Activated B cell treated with CpG ODN at 0.5 μM for 24 hours (primary cell): ENCODE data around the gene ALDH3A2. TPM values are rescaled to one million over a fixed set of nuclear protein-coding genes. Genes with fewer than 3 reads are reported as not detected.

Source experiments
- ATAC-seq: fragments of 200-7000 bp; cut with Tn5 transposase; one replicate; pipeline ENCODE4 v1.10.0; 2021; ENCODE audit warnings: low read depth, mild to moderate bottlenecking, moderate library complexity
- CTCF ChIA-PET: fragments of 350-600 bp; sonication (Branson Sonifier 250); formaldehyde crosslinking; loops from one replicate; lab custom pipeline; 2021; ENCODE audit warnings: antibody characterized with exemption; lab: Charles Lee
- POLR2A ChIA-PET: fragments of 350-600 bp; sonication (Branson Sonifier 250); formaldehyde crosslinking; loops from one replicate; lab custom pipeline; 2021; ENCODE audit warnings: antibody characterized with exemption; lab: Charles Lee
- DNase-seq: peaks from one replicate; pipeline ENCODE4 v3.0.0; 2022
- H3K27ac Mint-ChIP-seq: one replicate; pipeline ENCODE4 v1.8.0; 2020; ENCODE audit warnings: mixed read lengths
- H3K27me3 Mint-ChIP-seq: one replicate; pipeline ENCODE4 v1.8.0; 2021; ENCODE audit warnings: mixed read lengths
- H3K36me3 Mint-ChIP-seq: one replicate; pipeline ENCODE4 v1.8.0; 2021; ENCODE audit warnings: low read depth, mixed read lengths
- H3K4me1 Mint-ChIP-seq: one replicate; pipeline ENCODE4 v1.8.0; 2021; ENCODE audit warnings: mixed read lengths
- H3K4me3 Mint-ChIP-seq: one replicate; pipeline ENCODE4 v1.8.0; 2020; ENCODE audit warnings: mild to moderate bottlenecking, mixed read lengths
- H3K9me3 Mint-ChIP-seq: one replicate; pipeline ENCODE4 v1.8.0; 2020; ENCODE audit warnings: mixed read lengths
- intact Hi-C: fragments of 100-400 bp; cut with micrococcal nuclease; formaldehyde crosslinking; loops from one replicate; pipeline ENCODE4 v1.15.1; 2024
- total RNA-seq: library from RNA; stranded (reverse); gene quantifications from 2 replicates; pipeline ENCODE4 v1.2.3, GENCODE V29; 2022
- TF ChIP-seq, protein P1 (sequence below): fragments of 200-600 bp; IDR thresholded peaks from one replicate; pipeline ENCODE4 v1.8.0; 2022; ENCODE audit warnings: antibody characterized with exemption, mild to moderate bottlenecking

Gene ALDH3A2
- 18.3 and 19.3 TPM in 2 replicates for total RNA-seq

- TF ChIP-seq, protein P1, sequence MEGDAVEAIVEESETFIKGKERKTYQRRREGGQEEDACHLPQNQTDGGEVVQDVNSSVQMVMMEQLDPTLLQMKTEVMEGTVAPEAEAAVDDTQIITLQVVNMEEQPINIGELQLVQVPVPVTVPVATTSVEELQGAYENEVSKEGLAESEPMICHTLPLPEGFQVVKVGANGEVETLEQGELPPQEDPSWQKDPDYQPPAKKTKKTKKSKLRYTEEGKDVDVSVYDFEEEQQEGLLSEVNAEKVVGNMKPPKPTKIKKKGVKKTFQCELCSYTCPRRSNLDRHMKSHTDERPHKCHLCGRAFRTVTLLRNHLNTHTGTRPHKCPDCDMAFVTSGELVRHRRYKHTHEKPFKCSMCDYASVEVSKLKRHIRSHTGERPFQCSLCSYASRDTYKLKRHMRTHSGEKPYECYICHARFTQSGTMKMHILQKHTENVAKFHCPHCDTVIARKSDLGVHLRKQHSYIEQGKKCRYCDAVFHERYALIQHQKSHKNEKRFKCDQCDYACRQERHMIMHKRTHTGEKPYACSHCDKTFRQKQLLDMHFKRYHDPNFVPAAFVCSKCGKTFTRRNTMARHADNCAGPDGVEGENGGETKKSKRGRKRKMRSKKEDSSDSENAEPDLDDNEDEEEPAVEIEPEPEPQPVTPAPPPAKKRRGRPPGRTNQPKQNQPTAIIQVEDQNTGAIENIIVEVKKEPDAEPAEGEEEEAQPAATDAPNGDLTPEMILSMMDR: no peak
- intact Hi-C loops: loop anchor here (1.0 to 5.0 kb wide), 4 partner anchors 106 to 330 kb away; partner anchors contain the start of gene MAPK7
- ChIA-PET POLR2A (interaction anchor here (0.5 to 3.2 kb wide), 12 partner anchors 8 to 631 kb away, joined by 3 to 22 read pairs (median 5); partner anchors contain the start of genes AKAP10 and MAPK7), CTCF (interaction anchor here (0.9 to 3.0 kb wide), 6 partner anchors 96 to 286 kb away, joined by 3 to 18 read pairs (median 6); partner anchors contain the start of genes B9D1 and MAPK7)
- Mint-ChIP-seq H3K9me3 (peaks cover 2% of the 10 kb centered on the region), H3K4me1 (peaks cover 35% of the 10 kb centered on the region), H3K4me3 (peak within 1 kb of the TSS; percentile 93), H3K27ac (peak within 1 kb of the TSS; percentile 95), H3K27me3 (peaks cover 2% of the 10 kb centered on the region), H3K36me3 (peaks cover 21% of the 10 kb centered on the region)
- DNase-seq: peak; percentile 91
- ATAC-seq: peak; percentile 95
Measured at GRCh38 chr17:19648475-19649273, at the start of gene ALDH3A2. TSS of gene ALDH3A2 (plus strand) at chr17:19648751. CDS start at chr17:19648972, 221 bp downstream.

GRCh38 chr17:19610311-19610710 lies 38.2 kb upstream of the ALDH3A2 start:
- H3K27me3 Mint-ChIP-seq: no peaks in the 10 kb centered on the region
- no peaks in the 10 kb centered on the region for H3K4me1 Mint-ChIP-seq
- no peak for ATAC-seq
- DNase-seq: no peak
- H3K36me3 Mint-ChIP-seq: no peaks in the 10 kb centered on the region
- CTCF ChIA-PET: no interaction called here
- H3K9me3 Mint-ChIP-seq: no peaks in the 10 kb centered on the region
- TF ChIP-seq, protein P1: no peak
- intact Hi-C loops: no loop called here
- POLR2A ChIA-PET: no interaction called here
- H3K27ac Mint-ChIP-seq: no peak overlapping the region
- no peak overlapping the region for H3K4me3 Mint-ChIP-seq

DNA sequence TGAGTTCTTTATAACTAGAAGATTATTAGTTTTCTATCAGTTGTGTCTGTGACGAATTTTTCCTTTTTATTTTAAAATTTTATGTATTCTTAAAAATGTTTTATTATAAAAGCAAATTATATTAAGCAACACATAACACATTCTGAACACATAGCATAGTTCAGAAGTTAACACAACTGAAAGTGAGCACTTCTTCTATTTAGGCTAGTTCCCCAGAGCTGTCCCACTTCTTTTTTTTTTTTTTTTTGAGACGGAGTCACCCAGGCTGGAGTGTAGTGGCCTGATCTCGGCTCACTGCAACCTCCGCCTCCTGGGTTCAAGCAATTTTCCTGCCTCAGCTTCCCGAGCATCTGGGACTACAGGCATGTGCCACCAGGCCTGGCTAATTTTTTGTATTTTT lies 37.7 kb upstream of the ALDH3A2 start:
- intact Hi-C loops: no loop called here
- ChIA-PET POLR2A (no interaction called here), CTCF (no interaction called here)
- no peak overlapping the region for H3K27ac Mint-ChIP-seq
- ATAC-seq (no peak), DNase-seq (no peak)
- no peaks in the 10 kb centered on the region for H3K9me3 Mint-ChIP-seq
- H3K36me3 Mint-ChIP-seq: no peaks in the 10 kb centered on the region
- H3K4me3 Mint-ChIP-seq: no peak overlapping the region
- TF ChIP-seq, protein P1: no peak
- no peaks in the 10 kb centered on the region for H3K4me1 Mint-ChIP-seq
- no peaks in the 10 kb centered on the region for H3K27me3 Mint-ChIP-seq

DNA sequence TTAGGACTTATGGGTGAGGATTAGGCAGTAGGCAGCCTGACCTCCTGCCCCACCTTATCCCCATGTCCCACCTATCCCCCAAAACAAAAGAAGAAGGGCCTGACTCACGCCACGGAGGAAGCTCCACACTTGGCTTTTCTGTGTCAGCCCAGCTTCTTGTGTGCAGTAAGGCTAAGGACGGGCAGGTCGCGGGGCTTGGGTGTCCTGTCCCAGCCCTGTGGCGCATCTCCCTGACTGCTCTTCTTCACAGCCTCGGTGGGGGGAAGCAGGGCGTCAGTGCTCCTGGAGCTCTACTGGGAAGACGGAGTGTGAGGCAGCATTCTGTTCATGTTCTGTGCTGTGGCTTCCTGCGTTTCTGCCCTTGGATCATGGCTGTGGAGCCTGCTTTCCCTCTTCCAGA lies 34.6 kb upstream of the ALDH3A2 start:
- intact Hi-C loops: no loop called here
- TF ChIP-seq, protein P1: no peak
- Mint-ChIP-seq H3K27ac (no peak overlapping the region), H3K4me3 (no peak overlapping the region), H3K36me3 (peaks cover 3% of the 10 kb centered on the region), H3K9me3 (peaks cover 15% of the 10 kb centered on the region), H3K27me3 (no peaks in the 10 kb centered on the region), H3K4me1 (no peaks in the 10 kb centered on the region)
- POLR2A ChIA-PET: no interaction called here
- DNase-seq (no peak), ATAC-seq (no peak)
- CTCF ChIA-PET: interaction anchor here (1.0 to 3.3 kb wide), 3 partner anchors 131 to 153 kb away, joined by 3 to 20 read pairs (median 7); no protein-coding TSS in a partner anchor

- no peak overlapping the region for H3K4me3 Mint-ChIP-seq
- no peak for DNase-seq
- intact Hi-C loops: loop anchor here (1.0 kb wide), 1 partner anchor 151 kb away; no protein-coding TSS in a partner anchor
- H3K4me1 Mint-ChIP-seq: no peaks in the 10 kb centered on the region
- peaks cover 24% of the 10 kb centered on the region for H3K9me3 Mint-ChIP-seq
- TF ChIP-seq, protein P1: no peak
- no peaks in the 10 kb centered on the region for H3K27me3 Mint-ChIP-seq
- CTCF ChIA-PET: interaction anchor here (1.0 to 3.3 kb wide), 3 partner anchors 130 to 152 kb away, joined by 3 to 20 read pairs (median 7); no protein-coding TSS in a partner anchor
- H3K36me3 Mint-ChIP-seq: peaks cover 12% of the 10 kb centered on the region
- H3K27ac Mint-ChIP-seq: no peak overlapping the region
- POLR2A ChIA-PET: interaction anchor here (1.1 kb wide), 1 partner anchor 33 kb away, joined by 3 read pairs; the partner anchor contains the start of gene ALDH3A2
- no peak for ATAC-seq
Measured at GRCh38 chr17:19614900-19615299, 33.7 kb upstream of the ALDH3A2 start.
